Endodermal cell (in vitro differentiated cells): ENCODE data around the gene SELENOF. TPM values are rescaled to one million over a fixed set of nuclear protein-coding genes. Genes with fewer than 3 reads are reported as not detected.

Experiments
- DNase-seq: peaks from one replicate; pipeline ENCODE4 v3.0.0-alpha.2; 2017
- H3K27ac ChIP-seq: 2 replicates; pipeline ENCODE4 v1.5.1; 2013; ENCODE audit warnings: mild to moderate bottlenecking, low read depth, low read length, moderate library complexity
- H3K27me3 ChIP-seq: 2 replicates; pipeline ENCODE4 v1.6.1; 2013; ENCODE audit warnings: mild to moderate bottlenecking, low read length, moderate library complexity; ENCODE audit not compliant: insufficient read depth, control insufficient read depth, poor library complexity, severe bottlenecking
- H3K36me3 ChIP-seq: 2 replicates; pipeline ENCODE4 v1.7.0; 2013; ENCODE audit warnings: mild to moderate bottlenecking, low read length, moderate library complexity; ENCODE audit not compliant: control insufficient read depth, insufficient read depth
- H3K4me1 ChIP-seq: one replicate; pipeline ENCODE4 v1.7.0; 2013; ENCODE audit warnings: low read length; ENCODE audit not compliant: control insufficient read depth, insufficient read depth
- H3K4me3 ChIP-seq: 2 replicates; pipeline ENCODE4 v1.5.1; 2013; ENCODE audit warnings: mild to moderate bottlenecking, low read length, moderate library complexity
- H3K9ac ChIP-seq: 2 replicates; pipeline ENCODE4 v1.6.1; 2013; ENCODE audit warnings: mild to moderate bottlenecking, low read length, moderate library complexity; ENCODE audit not compliant: poor library complexity, severe bottlenecking; ENCODE audit errors: extremely low read depth
- H3K9me3 ChIP-seq: 2 replicates; pipeline ENCODE4 v1.6.1; 2013; ENCODE audit warnings: mild to moderate bottlenecking, low read length, moderate library complexity; ENCODE audit not compliant: control insufficient read depth
- H3K27ac Mint-ChIP-seq: 2 replicates; pipeline ENCODE4 v1.8.0; 2020; ENCODE audit warnings: mixed read lengths
- H3K27me3 Mint-ChIP-seq: 2 replicates; pipeline ENCODE4 v1.8.0; 2021; ENCODE audit warnings: mild to moderate bottlenecking, mixed read lengths; ENCODE audit not compliant: insufficient read depth
- H3K36me3 Mint-ChIP-seq: 2 replicates; pipeline ENCODE4 v1.8.0; 2020; ENCODE audit warnings: low read depth, mixed read lengths
- H3K4me1 Mint-ChIP-seq: 2 replicates; pipeline ENCODE4 v1.8.0; 2020; ENCODE audit warnings: mixed read lengths
- H3K4me3 Mint-ChIP-seq: 2 replicates; pipeline ENCODE4 v1.8.0; 2020; ENCODE audit warnings: mild to moderate bottlenecking, moderate library complexity, mixed read lengths
- H3K9me3 Mint-ChIP-seq: 2 replicates; pipeline ENCODE4 v1.8.0; 2020; ENCODE audit warnings: mild to moderate bottlenecking, mixed read lengths
- WGBS, 2 experiments: methylation state at CpG; one replicate each; pipeline versions ENCODE4 v1.1.5 to v1.1.7; 2013; ENCODE audit warnings: missing lambda C conversion rate in 2 of 2, mixed read lengths in 1 of 2; ENCODE audit not compliant: insufficient coverage in 1 of 2, insufficient read length in 1 of 2; 5-methylcytosine and 5-hydroxymethylcytosine counted together
- total RNA-seq, 2 donors: library from RNA; stranded (reverse); fragmentation: NEBNext Ultra II Directional in 1 of 2; extraction: Animal tissue kit (Norgen Biotek cat#: 25700) in 1 of 2; gene quantifications; 2 replicates in 1 of 2; 3 replicates in 1 of 2; pipeline ENCODE4 v1.2.1, GENCODE V29; 2021
- TF ChIP-seq, protein P1 (sequence below): fragments of 200-600 bp; sonication (generic); conservative IDR thresholded peaks from 2 replicates; pipeline ENCODE4 v1.5.0; 2021; ENCODE audit warnings: antibody characterized with exemption, mild to moderate bottlenecking

Gene SELENOF
- total RNA-seq, 2 donors from 2014 or later: 140 to 166 TPM

DNA sequence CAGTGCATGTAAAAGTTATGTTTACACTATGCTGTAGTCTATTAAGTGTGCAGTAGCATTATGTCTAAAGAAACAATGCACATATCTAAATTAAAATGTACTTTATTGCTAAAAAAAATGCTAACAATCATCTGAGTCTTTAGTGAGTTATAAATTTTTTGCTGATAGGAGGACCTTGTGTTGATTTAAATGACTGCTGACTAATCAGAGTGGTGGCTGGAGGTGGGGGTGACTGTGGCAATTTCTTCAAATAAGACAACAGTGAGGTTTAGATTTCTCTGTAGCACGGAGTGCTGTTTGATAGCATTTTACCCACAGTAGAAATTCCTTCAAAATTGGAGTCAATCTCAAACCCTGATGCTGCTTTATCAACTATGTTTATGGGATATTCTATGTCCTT lies 37.5 kb upstream of the SELENOF start:
- no peak overlapping the region for H3K4me3 Mint-ChIP-seq
- H3K9me3 ChIP-seq: peaks cover 7% of the 10 kb centered on the region
- H3K4me3 ChIP-seq: no peak overlapping the region
- no peaks in the 10 kb centered on the region for H3K9me3 Mint-ChIP-seq
- H3K27me3 ChIP-seq: no peaks in the 10 kb centered on the region
- H3K36me3 Mint-ChIP-seq: no peaks in the 10 kb centered on the region
- WGBS, 2 experiments: 95% methylated on average over 1 of the region's 1 CpG; no CpG with 5 or more reads in 1 of the 2 experiments
- no peak overlapping the region for H3K9ac ChIP-seq
- H3K4me1 Mint-ChIP-seq: peaks cover 14% of the 10 kb centered on the region
- TF ChIP-seq, protein P1, sequence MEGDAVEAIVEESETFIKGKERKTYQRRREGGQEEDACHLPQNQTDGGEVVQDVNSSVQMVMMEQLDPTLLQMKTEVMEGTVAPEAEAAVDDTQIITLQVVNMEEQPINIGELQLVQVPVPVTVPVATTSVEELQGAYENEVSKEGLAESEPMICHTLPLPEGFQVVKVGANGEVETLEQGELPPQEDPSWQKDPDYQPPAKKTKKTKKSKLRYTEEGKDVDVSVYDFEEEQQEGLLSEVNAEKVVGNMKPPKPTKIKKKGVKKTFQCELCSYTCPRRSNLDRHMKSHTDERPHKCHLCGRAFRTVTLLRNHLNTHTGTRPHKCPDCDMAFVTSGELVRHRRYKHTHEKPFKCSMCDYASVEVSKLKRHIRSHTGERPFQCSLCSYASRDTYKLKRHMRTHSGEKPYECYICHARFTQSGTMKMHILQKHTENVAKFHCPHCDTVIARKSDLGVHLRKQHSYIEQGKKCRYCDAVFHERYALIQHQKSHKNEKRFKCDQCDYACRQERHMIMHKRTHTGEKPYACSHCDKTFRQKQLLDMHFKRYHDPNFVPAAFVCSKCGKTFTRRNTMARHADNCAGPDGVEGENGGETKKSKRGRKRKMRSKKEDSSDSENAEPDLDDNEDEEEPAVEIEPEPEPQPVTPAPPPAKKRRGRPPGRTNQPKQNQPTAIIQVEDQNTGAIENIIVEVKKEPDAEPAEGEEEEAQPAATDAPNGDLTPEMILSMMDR: no peak
- no peaks in the 10 kb centered on the region for H3K4me1 ChIP-seq
- no peak for DNase-seq
- no peak overlapping the region for H3K27ac ChIP-seq
- H3K27ac Mint-ChIP-seq: no peak overlapping the region
- no peaks in the 10 kb centered on the region for H3K27me3 Mint-ChIP-seq
- H3K36me3 ChIP-seq: no peaks in the 10 kb centered on the region

DNA sequence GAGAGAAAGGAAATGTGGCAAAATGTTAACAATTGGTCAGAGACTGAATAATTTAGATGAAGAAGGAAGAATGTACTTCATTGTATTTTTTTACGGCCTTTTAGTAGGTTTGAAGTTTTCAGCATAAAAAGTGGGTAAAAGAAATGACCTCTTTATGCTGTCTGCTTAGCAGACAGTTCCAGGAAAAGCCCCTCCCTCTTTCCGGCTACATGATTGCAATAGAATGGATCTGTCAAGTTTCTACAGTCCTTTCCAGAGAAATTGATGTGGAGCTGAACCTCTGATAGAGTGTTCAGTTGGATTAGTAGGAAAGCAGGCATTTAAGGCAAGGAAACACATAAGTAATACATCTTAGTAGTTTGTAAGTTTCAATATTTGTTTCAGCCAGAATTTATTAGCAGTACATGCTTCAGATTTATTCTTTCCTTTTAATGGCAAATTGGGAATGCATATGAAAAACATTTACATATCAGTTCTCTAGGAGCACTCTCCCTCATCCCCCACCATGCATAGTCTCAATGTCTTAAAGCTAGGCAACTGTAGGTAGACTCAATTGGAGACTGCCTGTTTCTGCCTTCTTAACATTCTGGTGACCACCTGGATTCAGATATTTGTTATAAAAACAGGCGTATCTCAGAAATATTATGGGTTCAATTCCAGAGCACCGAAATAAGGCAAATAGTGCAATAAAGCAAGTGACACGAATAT lies 36.9 kb upstream of the SELENOF start:
- Mint-ChIP-seq H3K4me1 (peaks cover 14% of the 10 kb centered on the region), H3K9me3 (no peaks in the 10 kb centered on the region), H3K36me3 (no peaks in the 10 kb centered on the region), H3K27me3 (no peaks in the 10 kb centered on the region), H3K27ac (no peak overlapping the region), H3K4me3 (no peak overlapping the region)
- 93 to 94% methylated on average over 5 of the region's 5 CpGs for WGBS, 2 experiments
- H3K9ac ChIP-seq: no peak overlapping the region
- no peaks in the 10 kb centered on the region for H3K27me3 ChIP-seq
- H3K4me3 ChIP-seq: no peak overlapping the region
- peaks cover 7% of the 10 kb centered on the region for H3K9me3 ChIP-seq
- H3K36me3 ChIP-seq: no peaks in the 10 kb centered on the region
- no peak for DNase-seq
- no peaks in the 10 kb centered on the region for H3K4me1 ChIP-seq
- TF ChIP-seq, protein P1: no peak
- H3K27ac ChIP-seq: no peak overlapping the region

DNA sequence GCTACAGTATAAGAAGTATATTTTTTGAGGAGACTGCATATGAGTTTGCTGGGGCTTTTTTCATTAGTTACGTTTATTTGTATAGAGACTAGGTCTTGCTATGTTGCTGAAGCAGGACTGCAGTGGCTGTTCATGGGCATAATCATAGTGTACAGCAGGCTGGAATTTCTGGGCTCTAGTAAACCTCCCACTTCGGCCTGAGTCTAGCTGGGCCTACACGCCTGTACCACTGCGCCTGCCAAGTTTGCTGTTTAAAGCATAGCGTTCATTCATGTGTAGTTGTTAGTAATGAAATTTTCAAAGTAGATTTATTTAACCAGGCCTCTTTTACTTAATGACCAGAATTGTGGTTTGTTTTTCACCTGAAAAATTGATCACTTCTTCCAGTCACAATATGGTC lies 34.3 kb upstream of the SELENOF start:
- DNase-seq: no peak
- H3K27me3 Mint-ChIP-seq: no peaks in the 10 kb centered on the region
- no peaks in the 10 kb centered on the region for H3K36me3 ChIP-seq
- peaks cover 7% of the 10 kb centered on the region for H3K9me3 ChIP-seq
- H3K36me3 Mint-ChIP-seq: no peaks in the 10 kb centered on the region
- no peak overlapping the region for H3K4me3 Mint-ChIP-seq
- H3K27ac Mint-ChIP-seq: peak overlapping the region; percentile 20
- no peaks in the 10 kb centered on the region for H3K4me1 ChIP-seq
- H3K9ac ChIP-seq: no peak overlapping the region
- no peaks in the 10 kb centered on the region for H3K27me3 ChIP-seq
- TF ChIP-seq, protein P1: no peak
- no peak overlapping the region for H3K27ac ChIP-seq
- no peaks in the 10 kb centered on the region for H3K9me3 Mint-ChIP-seq
- peaks cover 13% of the 10 kb centered on the region for H3K4me1 Mint-ChIP-seq
- 94 to 100% methylated on average over 2 to 5 of the region's 5 CpGs for WGBS, 2 experiments
- no peak overlapping the region for H3K4me3 ChIP-seq
